Activated CD4-positive, alpha-beta T cell treated with anti-CD3 and anti-CD28 coated beads, Interleukin-2, amount 50 U/mL, for 16 hours (primary cell): ENCODE data around the gene TMOD4.

Experiments
- DNase-seq: peaks from one replicate; pipeline ENCODE4 v3.0.0-alpha.2; 2020

Gene TMOD4

GRCh38 chr1:151137789-151138188 lies 38.0 kb downstream of the TMOD4 start:
- no peak for DNase-seq

GRCh38 chr1:151135433-151136385 lies 40.1 kb downstream of the TMOD4 start:
- DNase-seq = no peak

GRCh38 chr1:151134991-151135390 lies 40.8 kb downstream of the TMOD4 start:
- DNase-seq = no peak

DNA sequence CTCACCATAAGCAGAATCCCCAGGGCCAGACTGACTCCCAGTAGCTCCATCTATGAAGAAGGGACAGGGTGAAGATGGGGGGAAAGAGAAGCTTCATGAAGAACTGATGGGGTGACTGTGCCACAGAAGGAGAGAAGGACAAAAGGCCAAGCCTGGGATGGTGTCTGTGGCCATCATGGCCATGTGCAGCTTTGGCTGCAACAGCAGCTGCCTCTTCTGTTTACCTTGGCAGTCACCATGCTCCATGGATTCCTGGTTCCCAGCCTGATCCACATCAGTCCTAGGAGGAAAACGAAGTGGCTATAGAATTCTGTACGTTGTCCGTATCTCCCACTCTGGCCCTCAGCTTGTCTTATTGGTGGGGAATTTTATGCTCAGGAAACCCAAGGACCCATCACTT lies 41.4 kb downstream of the TMOD4 start:
- DNase-seq = no peak

DNA sequence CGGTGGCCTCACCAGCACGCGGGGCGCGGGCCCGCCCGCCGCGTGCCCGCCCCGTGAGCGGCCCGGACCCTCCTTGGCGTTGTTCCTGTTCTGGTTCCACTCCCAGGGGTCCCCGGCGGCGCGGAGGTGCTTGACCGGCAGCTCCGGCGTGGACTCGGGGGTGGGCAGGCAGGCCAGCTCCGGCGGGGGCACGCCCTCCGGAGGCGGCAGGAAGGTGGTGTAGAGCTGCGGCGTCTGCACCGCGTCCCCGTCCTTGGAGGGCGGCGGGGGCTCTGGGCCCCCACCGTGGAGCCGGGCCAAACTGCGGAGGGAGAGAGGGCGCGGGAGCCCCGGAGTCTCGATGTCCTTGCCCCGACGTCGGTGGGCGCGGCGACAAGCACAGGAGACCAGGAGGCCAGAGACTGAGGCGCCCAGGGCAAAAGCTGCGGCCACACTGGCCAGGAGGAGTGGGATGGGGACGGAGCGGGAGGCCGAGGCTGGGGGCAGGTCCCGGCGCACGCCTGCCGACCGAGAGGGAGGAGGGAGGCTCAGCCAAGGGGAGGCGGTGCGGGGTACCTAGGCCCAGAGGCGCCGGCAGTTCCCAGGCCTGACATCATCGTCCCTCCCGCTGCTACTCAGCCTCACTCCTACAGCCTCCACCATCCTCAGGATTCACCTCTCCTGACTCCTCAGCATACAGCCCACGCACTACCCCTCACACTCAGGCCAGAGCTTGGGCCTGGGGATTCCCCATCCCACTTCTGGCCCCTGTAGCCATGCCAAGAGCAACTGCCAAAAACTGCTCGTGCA lies 42.6 kb downstream of the TMOD4 start:
- DNase-seq = no peak

GRCh38 chr1:151132335-151133017 lies 43.3 kb downstream of the TMOD4 start:
- DNase-seq = no peak

GRCh38 chr1:151131701-151132334 lies 44.0 kb downstream of the TMOD4 start:
- no peak for DNase-seq

- peak; percentile 79 for DNase-seq
Observed at GRCh38 chr1:151130987-151131586, 44.7 kb downstream of the TMOD4 start.

DNA sequence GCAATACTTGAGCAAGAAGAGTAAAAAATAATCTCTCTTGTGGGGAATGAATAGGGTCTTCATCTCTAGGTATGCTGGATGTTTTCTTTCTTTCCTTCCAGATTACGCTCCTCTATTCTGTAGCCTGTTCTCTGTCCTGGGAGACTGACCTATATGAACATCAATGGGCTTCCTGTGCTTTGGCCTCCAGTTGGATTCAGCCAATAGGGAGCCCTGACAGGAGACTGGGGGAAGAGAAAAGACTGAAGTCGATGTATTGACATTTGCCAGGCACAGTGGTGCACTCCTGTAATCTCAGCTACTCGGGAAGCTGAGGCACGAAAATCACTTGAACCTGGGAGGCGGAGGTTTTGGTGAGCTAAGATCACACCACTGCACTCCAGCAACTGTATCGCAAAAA lies 47.0 kb downstream of the TMOD4 start:
- DNase-seq = no peak

DNA sequence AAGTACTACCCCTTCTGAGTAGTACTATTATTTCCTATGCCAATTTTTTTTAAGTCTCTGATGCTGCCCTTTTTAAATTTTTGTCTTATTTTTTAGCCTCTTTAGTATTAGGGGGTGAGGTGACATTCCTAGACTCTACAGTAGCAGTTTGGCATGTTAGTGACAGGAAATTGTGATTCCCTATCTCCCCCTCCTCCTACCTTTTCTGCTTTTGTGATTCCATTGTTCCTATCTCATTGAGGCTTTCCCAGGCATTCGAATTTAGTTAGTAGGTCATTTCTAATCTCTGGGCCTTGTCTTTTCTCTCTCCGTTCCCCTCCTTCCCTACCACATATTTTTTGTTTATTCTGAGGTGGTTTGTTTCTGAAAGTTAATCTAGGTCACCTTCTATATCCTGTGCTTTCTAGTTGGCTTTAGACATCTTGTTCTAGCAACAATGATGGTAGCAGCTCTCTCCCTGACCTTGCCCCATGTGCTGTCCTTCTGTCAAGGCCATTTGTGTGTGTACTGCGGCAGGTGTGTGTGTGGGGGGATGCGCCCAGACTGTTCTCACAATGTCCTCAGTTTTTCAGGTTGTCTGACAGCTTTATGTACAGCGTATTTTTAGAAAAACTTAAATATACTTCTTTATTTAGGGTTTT lies 50.9 kb downstream of the TMOD4 start:
- no peak for DNase-seq
